ENCODE measurements around the gene PCK2. TPM values are rescaled to one million over a fixed set of nuclear protein-coding genes. Genes with fewer than 3 reads are reported as not detected.

The PCK2 gene
- total RNA-seq, 1 donor from 2014 or later: 22.2 TPM

GRCh38 chr14:24122898-24123297 is 28.8 kb downstream of the PCK2 start:
- Mint-ChIP-seq H3K4me3 (no peak overlapping the region), H3K36me3 (peaks cover 35% of the 10 kb centered on the region), H3K9me3 (no peaks in the 10 kb centered on the region), H3K27me3 (ENCODE audit: low read depth) (no peaks in the 10 kb centered on the region), H3K4me1 (no peaks in the 10 kb centered on the region), H3K27ac (no peak overlapping the region)
- DNase-seq (ENCODE audit: low spot score in 2 of 2, unreplicated experiment in 2 of 2): no peak
- TF ChIP-seq CTCF (IDR thresholded peaks at IDR 0.05; ENCODE audit: unreplicated experiment): no peak

- Mint-ChIP-seq H3K36me3 (peaks cover 31% of the 10 kb centered on the region), H3K4me3 (no peak overlapping the region), H3K27ac (no peak overlapping the region), H3K27me3 (ENCODE audit: low read depth) (no peaks in the 10 kb centered on the region), H3K4me1 (no peaks in the 10 kb centered on the region), H3K9me3 (no peaks in the 10 kb centered on the region)
- TF ChIP-seq CTCF (IDR thresholded peaks at IDR 0.05; ENCODE audit: unreplicated experiment): no peak
- DNase-seq (ENCODE audit: low spot score in 2 of 2, unreplicated experiment in 2 of 2): no peak
Measured at GRCh38 chr14:24123424-24124417, 29.6 kb downstream of the PCK2 start.

GRCh38 chr14:24126939-24127338 is 32.8 kb downstream of the PCK2 start:
- no peak overlapping the region for H3K27ac Mint-ChIP-seq
- no peaks in the 10 kb centered on the region for H3K27me3 Mint-ChIP-seq (ENCODE audit: low read depth)
- no peak for TF ChIP-seq CTCF (IDR thresholded peaks at IDR 0.05; ENCODE audit: unreplicated experiment)
- no peaks in the 10 kb centered on the region for H3K9me3 Mint-ChIP-seq
- no peak overlapping the region for H3K4me3 Mint-ChIP-seq
- H3K4me1 Mint-ChIP-seq: no peaks in the 10 kb centered on the region
- H3K36me3 Mint-ChIP-seq: peaks cover 13% of the 10 kb centered on the region
- no peak for DNase-seq (ENCODE audit: low spot score in 2 of 2, unreplicated experiment in 2 of 2)

- Mint-ChIP-seq H3K4me1 (no peaks in the 10 kb centered on the region), H3K27ac (no peak overlapping the region)
Measured at GRCh38 chr14:24127673-24128072, 33.6 kb downstream of the PCK2 start.

GRCh38 chr14:24129410-24129998 is 35.4 kb downstream of the PCK2 start:
- Mint-ChIP-seq H3K27me3 (ENCODE audit: low read depth) (no peaks in the 10 kb centered on the region), H3K36me3 (peaks cover 3% of the 10 kb centered on the region), H3K9me3 (no peaks in the 10 kb centered on the region), H3K4me1 (no peaks in the 10 kb centered on the region), H3K27ac (no peak overlapping the region), H3K4me3 (no peak overlapping the region)
- no peak for DNase-seq (ENCODE audit: low spot score in 2 of 2, unreplicated experiment in 2 of 2)
- TF ChIP-seq CTCF (IDR thresholded peaks at IDR 0.05; ENCODE audit: unreplicated experiment): no peak

More at GRCh38 chr14:24127673-24128072, 33.6 kb downstream of the PCK2 start:
- Mint-ChIP-seq H3K36me3 (peaks cover 13% of the 10 kb centered on the region), H3K4me3 (no peak overlapping the region), H3K27me3 (ENCODE audit: low read depth) (no peaks in the 10 kb centered on the region), H3K9me3 (no peaks in the 10 kb centered on the region)
- DNase-seq (ENCODE audit: low spot score in 2 of 2, unreplicated experiment in 2 of 2): no peak
- no peak for TF ChIP-seq CTCF (IDR thresholded peaks at IDR 0.05; ENCODE audit: unreplicated experiment)

All from mesothelial cell of epicardium (in vitro differentiated cells).